HFFc6 (cell line): ENCODE results near the gene PIGT. TPM values are rescaled to one million over a fixed set of nuclear protein-coding genes. Genes with fewer than 3 reads are reported as not detected.

Source experiments
- DNase-seq: peaks from one replicate; pipeline ENCODE4 v3.0.0-alpha.2; 2018
- H3K27ac Mint-ChIP-seq: 2 replicates; pipeline ENCODE4 v1.8.0; 2020; ENCODE audit warnings: mild to moderate bottlenecking, mixed read lengths
- H3K27me3 Mint-ChIP-seq: 2 replicates; pipeline ENCODE4 v1.8.0; 2021; ENCODE audit warnings: mild to moderate bottlenecking, moderate library complexity, mixed read lengths; ENCODE audit not compliant: insufficient read depth
- H3K36me3 Mint-ChIP-seq: 2 replicates; pipeline ENCODE4 v1.8.0; 2021; ENCODE audit warnings: low read depth, mixed read lengths
- H3K4me1 Mint-ChIP-seq: 2 replicates; pipeline ENCODE4 v1.8.0; 2020; ENCODE audit warnings: low read depth, mixed read lengths
- H3K4me3 Mint-ChIP-seq: 2 replicates; pipeline ENCODE4 v1.8.0; 2020; ENCODE audit warnings: mild to moderate bottlenecking, moderate library complexity, mixed read lengths
- H3K9me3 Mint-ChIP-seq: 2 replicates; pipeline ENCODE4 v1.8.0; 2020; ENCODE audit warnings: mild to moderate bottlenecking, mixed read lengths
- total RNA-seq, 6 experiments: library from RNA; stranded (reverse); fragmentation: NEBNext Ultra II Directional; extraction: Animal tissue kit (Norgen Biotek cat#: 25700); gene quantifications; 2 replicates in 1 of 6; 3 replicates in 5 of 6; pipeline ENCODE4 v1.2.3, GENCODE V29; 2021
- TF ChIP-seq, protein P1 (sequence below): fragments of 200-600 bp; sonication (generic); IDR thresholded peaks from 2 replicates; pipeline ENCODE4 v1.5.0; 2021; ENCODE audit warnings: antibody characterized with exemption, mild to moderate bottlenecking

The PIGT gene
- total RNA-seq, 6 experiments from 2014 or later: 76.7 to 94.0 (median 81.8) TPM

GRCh38 chr20:45412653-45413052 is 3.3 kb upstream of the PIGT start:
- peaks cover 31% of the 10 kb centered on the region for H3K4me1 Mint-ChIP-seq
- DNase-seq: no peak
- no peaks in the 10 kb centered on the region for H3K9me3 Mint-ChIP-seq
- TF ChIP-seq, protein P1, sequence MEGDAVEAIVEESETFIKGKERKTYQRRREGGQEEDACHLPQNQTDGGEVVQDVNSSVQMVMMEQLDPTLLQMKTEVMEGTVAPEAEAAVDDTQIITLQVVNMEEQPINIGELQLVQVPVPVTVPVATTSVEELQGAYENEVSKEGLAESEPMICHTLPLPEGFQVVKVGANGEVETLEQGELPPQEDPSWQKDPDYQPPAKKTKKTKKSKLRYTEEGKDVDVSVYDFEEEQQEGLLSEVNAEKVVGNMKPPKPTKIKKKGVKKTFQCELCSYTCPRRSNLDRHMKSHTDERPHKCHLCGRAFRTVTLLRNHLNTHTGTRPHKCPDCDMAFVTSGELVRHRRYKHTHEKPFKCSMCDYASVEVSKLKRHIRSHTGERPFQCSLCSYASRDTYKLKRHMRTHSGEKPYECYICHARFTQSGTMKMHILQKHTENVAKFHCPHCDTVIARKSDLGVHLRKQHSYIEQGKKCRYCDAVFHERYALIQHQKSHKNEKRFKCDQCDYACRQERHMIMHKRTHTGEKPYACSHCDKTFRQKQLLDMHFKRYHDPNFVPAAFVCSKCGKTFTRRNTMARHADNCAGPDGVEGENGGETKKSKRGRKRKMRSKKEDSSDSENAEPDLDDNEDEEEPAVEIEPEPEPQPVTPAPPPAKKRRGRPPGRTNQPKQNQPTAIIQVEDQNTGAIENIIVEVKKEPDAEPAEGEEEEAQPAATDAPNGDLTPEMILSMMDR: no peak
- H3K27ac Mint-ChIP-seq: no peak overlapping the region
- H3K27me3 Mint-ChIP-seq: no peaks in the 10 kb centered on the region; the same call in 1 of the 2 replicates
- H3K36me3 Mint-ChIP-seq: no peaks in the 10 kb centered on the region
- no peak overlapping the region for H3K4me3 Mint-ChIP-seq

GRCh38 chr20:45413479-45413878 is 2.5 kb upstream of the PIGT start:
- H3K27me3 Mint-ChIP-seq: no peaks in the 10 kb centered on the region; the same call in 1 of the 2 replicates
- no peaks in the 10 kb centered on the region for H3K9me3 Mint-ChIP-seq

DNA sequence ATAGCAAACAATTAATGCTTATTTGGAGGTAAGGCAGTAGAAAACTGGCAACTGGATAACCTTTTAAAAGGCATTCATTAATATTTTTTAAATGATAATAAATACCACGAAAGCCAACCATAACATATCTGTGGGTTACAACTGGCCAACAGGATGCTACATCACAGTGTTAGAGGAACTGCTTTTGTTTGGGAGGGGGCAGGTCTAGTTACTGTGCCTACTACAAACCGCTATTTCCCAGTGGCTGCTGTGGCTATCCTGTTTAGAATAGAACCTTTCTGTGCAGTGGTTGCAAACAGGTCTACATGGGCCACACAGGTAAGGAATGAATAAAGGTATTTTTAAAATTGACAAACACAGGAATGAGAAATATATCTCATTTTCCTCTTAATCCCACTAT is 976 bp downstream of the PIGT start:
- Mint-ChIP-seq H3K4me3 (peak overlapping the region; percentile 95), H3K27me3 (no peaks in the 10 kb centered on the region; the same call in 1 of the 2 replicates), H3K36me3 (peaks cover 12% of the 10 kb centered on the region; the same call in 1 of the 2 replicates), H3K9me3 (no peaks in the 10 kb centered on the region), H3K4me1 (peaks cover 59% of the 10 kb centered on the region), H3K27ac (peak overlapping the region; percentile 96)
- no peak for DNase-seq
- TF ChIP-seq, protein P1: no peak

More at GRCh38 chr20:45413479-45413878, 2.5 kb upstream of the PIGT start:
- DNase-seq: no peak
- TF ChIP-seq, protein P1: no peak
- H3K36me3 Mint-ChIP-seq: no peaks in the 10 kb centered on the region
- peaks cover 38% of the 10 kb centered on the region for H3K4me1 Mint-ChIP-seq
- H3K27ac Mint-ChIP-seq: no peak overlapping the region
- no peak overlapping the region for H3K4me3 Mint-ChIP-seq

GRCh38 chr20:45419188-45420091 is 3.5 kb downstream of the PIGT start:
- peak overlapping the region; percentile 95 for H3K27ac Mint-ChIP-seq

DNA sequence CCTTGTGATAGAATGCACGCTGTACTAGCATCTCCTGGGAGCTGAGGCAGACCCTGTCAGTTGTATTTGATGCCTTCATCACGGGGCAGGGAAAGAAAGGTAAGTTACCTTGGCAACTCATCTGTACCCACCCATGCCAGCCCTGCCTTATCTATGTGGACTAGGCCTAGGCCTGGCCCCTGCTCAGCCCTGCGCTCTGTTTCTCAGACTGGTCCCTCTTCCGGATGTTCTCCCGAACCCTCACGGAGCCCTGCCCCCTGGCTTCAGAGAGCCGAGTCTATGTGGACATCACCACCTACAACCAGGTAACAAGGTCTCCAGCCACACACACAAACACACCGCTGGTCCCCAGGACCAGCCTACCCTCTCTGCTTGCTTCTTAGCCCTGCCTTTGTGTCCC is 4.2 kb downstream of the PIGT start:
- H3K27ac Mint-ChIP-seq: peak overlapping the region; percentile 95
- no peaks in the 10 kb centered on the region; the same call in 1 of the 2 replicates for H3K27me3 Mint-ChIP-seq
- H3K36me3 Mint-ChIP-seq: peaks cover 12% of the 10 kb centered on the region; the same call in 1 of the 2 replicates
- TF ChIP-seq, protein P1: no peak; the same call in 1 of the 2 replicates
- peaks cover 49% of the 10 kb centered on the region for H3K4me1 Mint-ChIP-seq
- H3K9me3 Mint-ChIP-seq: no peaks in the 10 kb centered on the region
- DNase-seq: no peak
- no peak overlapping the region for H3K4me3 Mint-ChIP-seq

More at GRCh38 chr20:45419188-45420091, 3.5 kb downstream of the PIGT start:
- no peaks in the 10 kb centered on the region for H3K9me3 Mint-ChIP-seq
- peak; percentile 99 for DNase-seq
- TF ChIP-seq, protein P1: no peak
- H3K4me3 Mint-ChIP-seq: peak overlapping the region; percentile 47
- H3K27me3 Mint-ChIP-seq: no peaks in the 10 kb centered on the region; the same call in 1 of the 2 replicates
- peaks cover 56% of the 10 kb centered on the region for H3K4me1 Mint-ChIP-seq
- peaks cover 12% of the 10 kb centered on the region; the same call in 1 of the 2 replicates for H3K36me3 Mint-ChIP-seq
